Upper lobe of left lung (tissue), 4 donors: Measurements from ENCODE around the gene IGFL2.

Experiments used
- CTCF ChIP-seq, 6 experiments: fragments of 450-650 bp in 4 of 6; fragments of 200-600 bp in 2 of 6; sonication (generic) in 2 of 6; IDR thresholded peaks; one replicate each; pipeline ENCODE4 v1.5.1; 2016 to 2019; ENCODE audit warnings: antibody characterized with exemption in 6 of 6
- POLR2A ChIP-seq, 4 donors: fragments of 450-650 bp; IDR thresholded peaks; one replicate each; pipeline ENCODE4 v1.5.1; 2016 to 2017; ENCODE audit warnings: antibody characterized with exemption in 4 of 4, mild to moderate bottlenecking in 2 of 4
- POLR2AphosphoS5 ChIP-seq, 2 donors: sonication (generic); formaldehyde crosslinking; IDR thresholded peaks; one replicate each; pipeline ENCODE4 v1.5.1; 2017; ENCODE audit warnings: antibody characterized with exemption in 2 of 2

DNA sequence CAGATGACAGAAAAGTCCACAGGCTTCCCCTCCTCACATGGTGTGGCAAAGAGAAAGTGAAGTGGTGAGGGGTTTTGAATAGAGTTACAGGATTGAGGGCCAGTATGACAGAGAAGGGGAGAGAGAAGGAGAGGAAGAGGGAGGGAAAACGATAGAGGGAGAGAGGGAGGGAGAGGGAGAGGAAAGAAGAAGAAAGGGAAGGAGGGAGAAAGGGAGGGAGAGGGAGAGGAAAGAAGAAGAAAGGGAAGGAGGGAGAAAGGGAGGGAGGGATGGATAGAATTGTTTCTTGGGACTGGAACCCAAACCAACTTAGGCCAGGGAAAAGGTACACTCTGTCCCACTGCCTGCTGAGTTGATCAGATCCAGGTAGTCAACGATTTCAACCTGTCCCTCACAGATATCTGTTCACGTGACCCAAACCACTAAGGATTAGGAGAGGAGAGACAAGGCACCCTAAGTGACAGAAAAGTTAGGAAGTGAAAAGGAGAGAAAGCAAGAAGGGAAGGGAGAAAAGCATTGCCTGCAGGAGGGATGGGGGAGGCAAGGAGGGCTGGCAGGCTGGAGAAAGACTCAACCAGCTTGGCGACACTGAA lies 15.4 kb upstream of the IGFL2 start:
- no peak for TF ChIP-seq CTCF (IDR thresholded peaks at IDR 0.05)
- TF ChIP-seq POLR2A (IDR thresholded peaks at IDR 0.05), result no peak
- no peak for TF ChIP-seq POLR2AphosphoS5 (IDR thresholded peaks at IDR 0.05)
